ENCODE measurements around the gene FILIP1L.

DNA sequence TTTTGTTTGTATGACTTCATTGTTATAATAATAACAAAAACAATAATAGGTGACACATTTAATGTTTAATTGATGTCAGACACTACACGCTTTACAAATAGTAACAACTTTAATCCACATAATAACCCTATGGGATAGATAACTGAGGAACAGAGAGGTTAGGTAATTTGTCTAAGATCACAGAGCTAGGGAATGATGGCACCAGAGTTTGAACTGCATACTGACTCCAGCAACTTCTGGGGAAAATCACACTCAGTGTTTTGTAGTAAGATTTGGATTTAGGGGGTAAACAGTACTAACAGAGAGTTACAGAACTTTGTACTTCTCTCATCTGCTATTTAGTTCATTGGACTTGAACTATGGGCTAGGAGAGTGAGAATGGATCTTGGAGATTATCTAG lies 230.6 kb downstream of the FILIP1L start:
- TF ChIP-seq ZNF565 (CRISPR knock-in tag; conservative IDR thresholded peaks at IDR 0.05; ENCODE audit: low read depth): no peak
- no peak for TF ChIP-seq RARB (CRISPR knock-in tag; IDR thresholded peaks at IDR 0.05)
- no peak for TF ChIP-seq ZFP30 (CRISPR knock-in tag; IDR thresholded peaks at IDR 0.05)
- TF ChIP-seq, protein P1, sequence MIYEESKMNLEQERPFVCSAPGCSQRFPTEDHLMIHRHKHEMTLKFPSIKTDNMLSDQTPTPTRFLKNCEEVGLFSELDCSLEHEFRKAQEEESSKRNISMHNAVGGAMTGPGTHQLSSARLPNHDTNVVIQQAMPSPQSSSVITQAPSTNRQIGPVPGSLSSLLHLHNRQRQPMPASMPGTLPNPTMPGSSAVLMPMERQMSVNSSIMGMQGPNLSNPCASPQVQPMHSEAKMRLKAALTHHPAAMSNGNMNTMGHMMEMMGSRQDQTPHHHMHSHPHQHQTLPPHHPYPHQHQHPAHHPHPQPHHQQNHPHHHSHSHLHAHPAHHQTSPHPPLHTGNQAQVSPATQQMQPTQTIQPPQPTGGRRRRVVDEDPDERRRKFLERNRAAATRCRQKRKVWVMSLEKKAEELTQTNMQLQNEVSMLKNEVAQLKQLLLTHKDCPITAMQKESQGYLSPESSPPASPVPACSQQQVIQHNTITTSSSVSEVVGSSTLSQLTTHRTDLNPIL (CRISPR knock-in tag; IDR thresholded peaks at IDR 0.05; ENCODE audit: low read depth): no peak
- TF ChIP-seq ARNTL (CRISPR knock-in tag; IDR thresholded peaks at IDR 0.05; ENCODE audit: borderline replicate concordance, low read depth): no peak
- TF ChIP-seq, protein P2, sequence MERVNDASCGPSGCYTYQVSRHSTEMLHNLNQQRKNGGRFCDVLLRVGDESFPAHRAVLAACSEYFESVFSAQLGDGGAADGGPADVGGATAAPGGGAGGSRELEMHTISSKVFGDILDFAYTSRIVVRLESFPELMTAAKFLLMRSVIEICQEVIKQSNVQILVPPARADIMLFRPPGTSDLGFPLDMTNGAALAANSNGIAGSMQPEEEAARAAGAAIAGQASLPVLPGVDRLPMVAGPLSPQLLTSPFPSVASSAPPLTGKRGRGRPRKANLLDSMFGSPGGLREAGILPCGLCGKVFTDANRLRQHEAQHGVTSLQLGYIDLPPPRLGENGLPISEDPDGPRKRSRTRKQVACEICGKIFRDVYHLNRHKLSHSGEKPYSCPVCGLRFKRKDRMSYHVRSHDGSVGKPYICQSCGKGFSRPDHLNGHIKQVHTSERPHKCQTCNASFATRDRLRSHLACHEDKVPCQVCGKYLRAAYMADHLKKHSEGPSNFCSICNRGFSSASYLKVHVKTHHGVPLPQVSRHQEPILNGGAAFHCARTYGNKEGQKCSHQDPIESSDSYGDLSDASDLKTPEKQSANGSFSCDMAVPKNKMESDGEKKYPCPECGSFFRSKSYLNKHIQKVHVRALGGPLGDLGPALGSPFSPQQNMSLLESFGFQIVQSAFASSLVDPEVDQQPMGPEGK (CRISPR knock-in tag; IDR thresholded peaks at IDR 0.05; ENCODE audit: borderline replicate concordance): no peak
- TF ChIP-seq ZNF70 (CRISPR knock-in tag; IDR thresholded peaks at IDR 0.05): no peak
